Measurements from ENCODE around the gene PLPPR4.
A peak's percentile ranks its signal among the peaks of the same experiment; 100 is the strongest.
"Not testable (repeated sequence)": the region's sequence is repeated elsewhere in the genome, so short reads cannot be mapped to it uniquely, and the experiment has no call there.

Gene PLPPR4

GRCh38 chr1:99270646-99271045 lies 6.4 kb downstream of the PLPPR4 start:
- DNase-seq: no peak

GRCh38 chr1:99271249-99271648 lies 7.0 kb downstream of the PLPPR4 start:
- DNase-seq: no peak

- DNase-seq: no peak
Observed at GRCh38 chr1:99277066-99277465, 12.8 kb downstream of the PLPPR4 start.

GRCh38 chr1:99279525-99279924 lies 15.2 kb downstream of the PLPPR4 start:
- DNase-seq: peak; percentile 72

- no peak for DNase-seq
Observed at GRCh38 chr1:99281105-99281504, 16.8 kb downstream of the PLPPR4 start.

GRCh38 chr1:99282536-99282935 lies 18.2 kb downstream of the PLPPR4 start:
- DNase-seq: no peak

- not testable (repeated sequence) for DNase-seq
Observed at GRCh38 chr1:99283521-99283920, 19.2 kb downstream of the PLPPR4 start.

- DNase-seq: peak; percentile 6
Observed at GRCh38 chr1:99292886-99293285, 28.6 kb downstream of the PLPPR4 start.

GRCh38 chr1:99297923-99298322 lies 33.6 kb downstream of the PLPPR4 start:
- DNase-seq: no peak

GRCh38 chr1:99304725-99305282 lies 40.5 kb downstream of the PLPPR4 start:
- no peak for DNase-seq

GRCh38 chr1:99305626-99306025 lies 41.3 kb downstream of the PLPPR4 start:
- no peak for DNase-seq

- no peak for DNase-seq
Observed at GRCh38 chr1:99306056-99306455, 41.8 kb downstream of the PLPPR4 start.

- DNase-seq: no peak
Observed at GRCh38 chr1:99306644-99307043, 42.4 kb downstream of the PLPPR4 start.

- DNase-seq: no peak
Observed at GRCh38 chr1:99315305-99315704, 51.0 kb downstream of the PLPPR4 start.

GRCh38 chr1:99326215-99326949 lies 62.1 kb downstream of the PLPPR4 start:
- no peak for DNase-seq

GRCh38 chr1:99327357-99327756 lies 63.1 kb downstream of the PLPPR4 start:
- peak; percentile 11 for DNase-seq

- DNase-seq: no peak
Observed at GRCh38 chr1:99328171-99328570, 63.9 kb downstream of the PLPPR4 start.

- DNase-seq: no peak
Observed at GRCh38 chr1:99331083-99331482, 66.8 kb downstream of the PLPPR4 start.

- no peak for DNase-seq
Observed at GRCh38 chr1:99331636-99332035, 67.3 kb downstream of the PLPPR4 start.

GRCh38 chr1:99332561-99332960 lies 68.3 kb downstream of the PLPPR4 start:
- no peak for DNase-seq

- DNase-seq: no peak
Observed at GRCh38 chr1:99334991-99335390, 70.7 kb downstream of the PLPPR4 start.

- DNase-seq: no peak
Observed at GRCh38 chr1:99347041-99347684, 82.9 kb downstream of the PLPPR4 start.

- DNase-seq: no peak
Observed at GRCh38 chr1:99348397-99349132, 84.3 kb downstream of the PLPPR4 start.

GRCh38 chr1:99352821-99353220 lies 88.5 kb downstream of the PLPPR4 start:
- DNase-seq: no peak
